Panc1 (cell line): ENCODE results near the gene DLEU7. TPM values are rescaled to one million over a fixed set of nuclear protein-coding genes. Genes with fewer than 3 reads are reported as not detected.

Experiments
- ATAC-seq: fragments of 200-7000 bp; cut with Tn5 transposase; 2 replicates; pipeline ENCODE4 v1.9.1; 2020; ENCODE audit warnings: mild to moderate bottlenecking, moderate library complexity
- BruUV-seq: library from RNA; stranded (reverse); fragments of 400-500 nt; replicated peaks from 2 replicates; lab custom pipeline; 2021; lab: Mats Ljungman, UMichigan
- CTCF ChIA-PET: fragments of 300-600 bp; sonication (Branson Sonifier 250); formaldehyde crosslinking; loops from one replicate; lab custom pipeline; 2022; ENCODE audit warnings: antibody characterized with exemption; lab: Charles Lee
- POLR2A ChIA-PET: fragments of 300-600 bp; sonication (Branson Sonifier 250); formaldehyde crosslinking; loops from one replicate; lab custom pipeline; 2022; ENCODE audit warnings: antibody characterized with exemption; lab: Charles Lee
- DNase-seq: peaks from one replicate; pipeline ENCODE4 v3.0.0-alpha.2; 2010; ENCODE audit warnings: low read depth, low spot score
- H3K27ac ChIP-seq: 2 replicates; pipeline ENCODE4 v1.5.1; 2011; ENCODE audit warnings: mild to moderate bottlenecking, low read length, inconsistent platforms
- H3K27me3 ChIP-seq: fragments of 200-500 bp; sonication (Bioruptor generic); 2 replicates; pipeline ENCODE4 v1.6.0; 2014; ENCODE audit warnings: low read length, inconsistent platforms; ENCODE audit not compliant: control insufficient read depth, insufficient read depth
- H3K36me3 ChIP-seq: fragments of 200-500 bp; sonication (Bioruptor generic); 2 replicates; pipeline ENCODE4 v1.5.1; 2014; ENCODE audit warnings: inconsistent platforms, mild to moderate bottlenecking, low read length, moderate library complexity; ENCODE audit not compliant: control insufficient read depth, insufficient read depth
- H3K4me1 ChIP-seq: 2 replicates; pipeline ENCODE4 v1.5.1; 2011; ENCODE audit warnings: inconsistent platforms, mild to moderate bottlenecking, low read length, moderate library complexity; ENCODE audit not compliant: control insufficient read depth, insufficient read depth
- H3K4me3 ChIP-seq, 2 experiments: 2 replicates each; pipeline ENCODE4 v1.5.1; 2011 to 2012; ENCODE audit warnings: low read depth in 2 of 2, low read length in 2 of 2, mild to moderate bottlenecking in 2 of 2, inconsistent platforms in 1 of 2, moderate library complexity in 1 of 2
- H3K9me3 ChIP-seq: fragments of 200-500 bp; sonication (Bioruptor generic); 2 replicates; pipeline ENCODE4 v1.5.1; 2014; ENCODE audit warnings: low read depth, mild to moderate bottlenecking, inconsistent platforms, low read length, moderate library complexity; ENCODE audit not compliant: control insufficient read depth, insufficient read depth
- POLR2AphosphoS5 ChIP-seq: IDR thresholded peaks from 2 replicates; pipeline ENCODE4 v1.6.1; 2012; ENCODE audit warnings: mild to moderate bottlenecking, low read depth, low read length, moderate library complexity
- REST ChIP-seq, 2 experiments: IDR thresholded peaks; 2 replicates each; pipeline ENCODE4 v1.6.1; 2011 to 2012; ENCODE audit warnings: low read depth in 2 of 2, control low read depth in 1 of 2, low read length in 1 of 2, mild to moderate bottlenecking in 1 of 2, moderate library complexity in 1 of 2; ENCODE audit not compliant: insufficient read depth in 1 of 2
- SIN3A ChIP-seq: IDR thresholded peaks from 2 replicates; pipeline ENCODE4 v1.6.1; 2012; ENCODE audit warnings: low read depth, mild to moderate bottlenecking, low read length, moderate library complexity, borderline replicate concordance; ENCODE audit not compliant: insufficient read depth
- TCF7L2 ChIP-seq: IDR thresholded peaks from 2 replicates; pipeline ENCODE4 v1.6.1; 2011; ENCODE audit warnings: mild to moderate bottlenecking, low read depth, low read length, inconsistent platforms
- in situ Hi-C: cut with HindIII; loops from 2 replicates; pipeline ENCODE4 v1.10.0; 2016; ENCODE audit warnings: low sequenced_read_pairs, low pct_unique_long_range_greater_than_20kb
- intact Hi-C: fragments of 100-400 bp; cut with micrococcal nuclease; formaldehyde crosslinking; loops from one replicate; pipeline ENCODE4 v1.10.0; 2022; ENCODE audit not compliant: unreplicated experiment
- total RNA-seq: library from RNA; stranded (reverse); gene quantifications from one replicate; pipeline ENCODE4 v1.2.1, GENCODE V29; 2021; ENCODE audit not compliant: unreplicated experiment
- TF ChIP-seq, protein P1 (sequence below): fragments of 450-650 bp; IDR thresholded peaks from 2 replicates; pipeline ENCODE4 v1.5.1; 2017; ENCODE audit warnings: mild to moderate bottlenecking

Gene DLEU7
- total RNA-seq, 1 experiment from 2014 or later, result not detected

DNA sequence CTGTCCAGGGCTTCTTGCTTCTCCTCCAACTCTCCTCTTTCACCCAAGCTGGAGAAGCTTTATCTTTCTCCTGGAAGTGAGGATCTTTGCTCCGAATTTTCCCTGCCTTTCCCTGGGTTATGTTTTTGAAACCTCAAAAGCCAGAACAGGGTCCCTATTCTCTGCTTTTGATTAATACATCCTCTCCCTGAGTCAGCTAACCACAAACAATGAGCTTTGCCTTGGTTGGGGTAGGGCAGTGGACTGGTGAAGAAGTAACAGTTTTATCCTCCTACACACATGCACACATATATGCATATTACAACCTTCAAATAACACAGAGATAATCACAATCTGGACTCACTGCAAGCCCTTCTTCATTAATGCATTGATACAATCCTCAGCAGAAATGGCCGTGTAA lies 44.6 kb downstream of the DLEU7 start:
- CTCF ChIA-PET, result no interaction called here
- in situ Hi-C loops, result no loop called here
- no peaks in the 10 kb centered on the region for H3K36me3 ChIP-seq
- DNase-seq (no peak), ATAC-seq (no peak)
- TF ChIP-seq POLR2AphosphoS5, result no peak
- TF ChIP-seq TCF7L2, result no peak
- TF ChIP-seq SIN3A, result no peak
- no peak for TF ChIP-seq REST (IDR thresholded peaks at IDR 0.05; ENCODE audit: insufficient read depth in 1 of 2, low read depth in 2 of 2, low read length in 1 of 2)
- TF ChIP-seq, protein P1, sequence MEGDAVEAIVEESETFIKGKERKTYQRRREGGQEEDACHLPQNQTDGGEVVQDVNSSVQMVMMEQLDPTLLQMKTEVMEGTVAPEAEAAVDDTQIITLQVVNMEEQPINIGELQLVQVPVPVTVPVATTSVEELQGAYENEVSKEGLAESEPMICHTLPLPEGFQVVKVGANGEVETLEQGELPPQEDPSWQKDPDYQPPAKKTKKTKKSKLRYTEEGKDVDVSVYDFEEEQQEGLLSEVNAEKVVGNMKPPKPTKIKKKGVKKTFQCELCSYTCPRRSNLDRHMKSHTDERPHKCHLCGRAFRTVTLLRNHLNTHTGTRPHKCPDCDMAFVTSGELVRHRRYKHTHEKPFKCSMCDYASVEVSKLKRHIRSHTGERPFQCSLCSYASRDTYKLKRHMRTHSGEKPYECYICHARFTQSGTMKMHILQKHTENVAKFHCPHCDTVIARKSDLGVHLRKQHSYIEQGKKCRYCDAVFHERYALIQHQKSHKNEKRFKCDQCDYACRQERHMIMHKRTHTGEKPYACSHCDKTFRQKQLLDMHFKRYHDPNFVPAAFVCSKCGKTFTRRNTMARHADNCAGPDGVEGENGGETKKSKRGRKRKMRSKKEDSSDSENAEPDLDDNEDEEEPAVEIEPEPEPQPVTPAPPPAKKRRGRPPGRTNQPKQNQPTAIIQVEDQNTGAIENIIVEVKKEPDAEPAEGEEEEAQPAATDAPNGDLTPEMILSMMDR, result no peak
- POLR2A ChIA-PET, result no interaction called here
- H3K27ac ChIP-seq, result peak overlapping the region; percentile 48; the same call in 1 of the 2 replicates
- H3K27me3 ChIP-seq, result no peaks in the 10 kb centered on the region
- peaks cover 9% of the 10 kb centered on the region; the same call in 1 of the 2 replicates for H3K4me1 ChIP-seq
- H3K9me3 ChIP-seq, result no peaks in the 10 kb centered on the region
- no peak overlapping the region for H3K4me3 ChIP-seq
- intact Hi-C loops, result loop anchor here (10.0 kb wide), 1 partner anchor 284 kb away; no protein-coding TSS in a partner anchor
- no TSS peak for BruUV-seq

DNA sequence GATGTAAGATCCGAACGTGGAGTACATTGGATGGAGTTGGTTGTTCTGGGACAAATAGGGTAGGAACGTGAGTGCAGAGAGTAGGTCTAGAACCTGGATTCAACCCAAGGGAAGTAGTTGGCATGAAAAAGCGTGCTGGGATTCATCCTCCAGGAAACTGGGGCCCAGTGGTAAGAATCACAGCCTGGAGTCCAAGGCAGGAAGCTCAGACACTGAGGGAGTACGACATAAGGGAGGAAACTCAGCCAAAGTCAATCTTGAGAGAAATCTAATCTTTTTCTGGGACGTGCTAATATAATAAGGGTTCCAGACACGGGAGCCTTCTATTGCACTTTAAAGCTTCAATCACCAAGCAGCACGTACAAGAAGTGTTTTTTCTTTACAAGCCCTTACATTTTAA lies 46.4 kb downstream of the DLEU7 start:
- TF ChIP-seq, protein P1, result no peak
- H3K27ac ChIP-seq, result 0 out of 2 replicates have a peak overlapping the region, but pooled peaks have one; percentile 29
- no TSS peak for BruUV-seq
- H3K36me3 ChIP-seq, result no peaks in the 10 kb centered on the region
- intact Hi-C loops, result loop anchor here (10.0 kb wide), 1 partner anchor 282 kb away; no protein-coding TSS in a partner anchor
- H3K9me3 ChIP-seq, result no peaks in the 10 kb centered on the region
- in situ Hi-C loops, result no loop called here
- no peaks in the 10 kb centered on the region for H3K27me3 ChIP-seq
- CTCF ChIA-PET, result no interaction called here
- peaks cover 9% of the 10 kb centered on the region; the same call in 1 of the 2 replicates for H3K4me1 ChIP-seq
- no peak overlapping the region for H3K4me3 ChIP-seq
- ATAC-seq (no peak), DNase-seq (no peak)
- POLR2A ChIA-PET, result no interaction called here
